Measurements from ENCODE around the gene VWA5A. TPM values are rescaled to one million over a fixed set of nuclear protein-coding genes. Genes with fewer than 3 reads are reported as not detected.

Gene VWA5A
- polyA plus RNA-seq, 1 of the 3 experiments (the other 2 are of a cell fraction): 7.6 TPM

DNA sequence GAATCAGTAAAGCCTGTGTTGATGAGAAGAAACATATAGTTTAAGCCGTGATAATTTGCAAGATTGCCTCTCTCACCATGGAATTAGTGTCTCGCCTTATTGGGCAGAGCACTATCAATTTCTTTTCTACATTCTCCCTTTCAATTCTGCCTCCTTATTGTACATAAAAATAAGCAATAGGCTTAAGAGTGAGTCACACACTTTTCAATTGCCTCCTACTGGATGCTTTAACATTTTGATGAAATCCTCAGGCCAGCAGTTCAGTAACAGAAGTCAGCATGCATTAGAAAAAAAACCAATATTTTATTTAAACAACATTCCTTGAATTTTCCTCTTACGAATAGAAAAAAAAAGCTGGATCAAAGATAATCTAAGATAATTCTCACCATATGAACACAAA is 33.8 kb upstream of the VWA5A start:
- Histone ChIP-seq H3K27me3 (ENCODE audit: insufficient read depth) (peaks cover 24% of the 10 kb centered on the region; the same call in 1 of the 2 replicates), H3K36me3 (replicated peaks in 1 of 2; ENCODE audit: control insufficient read depth in 1 of 2, insufficient read depth in 2 of 2, low read length in 1 of 2) (no peaks in the 10 kb centered on the region), H3K9ac (no peak overlapping the region), H3K27ac (ENCODE audit: low read depth in 2 of 2, low read length in 1 of 2) (no peak overlapping the region), H3K4me1 (ENCODE audit: control insufficient read depth in 1 of 2, insufficient read depth in 2 of 2, low read depth in 1 of 2, low read length in 1 of 2) (no peaks in the 10 kb centered on the region; a peak in 1 of 4 replicates), H3K4me2 (no peak overlapping the region), H3K9me2 (no peaks in the 10 kb centered on the region), H4K20me1 (ENCODE audit: insufficient read depth) (no peaks in the 10 kb centered on the region), H3K9me3 (no peaks in the 10 kb centered on the region), H3K79me2 (ENCODE audit: insufficient read depth) (no peaks in the 10 kb centered on the region), H3F3A (replicated peaks; ENCODE audit: insufficient read depth) (no peaks in the 10 kb centered on the region), H2AFZ (ENCODE audit: low read depth) (no peak overlapping the region), H3K4me3 (ENCODE audit: low read depth in 2 of 2, low read length in 1 of 2) (no peak overlapping the region)
- ChIA-PET CTCF (interaction anchor here (0.9 to 1.7 kb wide), 5 partner anchors 10 to 113 kb away, joined by 3 to 14 read pairs (median 4); no protein-coding TSS in a partner anchor), POLR2A (no interaction called here)
- WGBS (ENCODE audit: low lambda C conversion rate): 43% methylated on average over 3 of the region's 3 CpGs
- TF ChIP-seq RXRA (IDR thresholded peaks at IDR 0.05; ENCODE audit: borderline replicate concordance, low read depth) (no peak), JUND (IDR thresholded peaks at IDR 0.05) (no peak), NRF1 (IDR thresholded peaks at IDR 0.05; ENCODE audit: low read depth, low read length) (no peak), FOXM1 (IDR thresholded peaks at IDR 0.05; ENCODE audit: low read depth) (no peak), RAD21 (IDR thresholded peaks at IDR 0.05; ENCODE audit: low read length) (no peak), TEAD4 (IDR thresholded peaks at IDR 0.05; ENCODE audit: borderline replicate concordance, insufficient read depth) (no peak), MXI1 (IDR thresholded peaks at IDR 0.05; ENCODE audit: low read depth, low read length) (no peak), FOXJ3 (CRISPR knock-in tag; IDR thresholded peaks at IDR 0.05) (no peak), POLR2AphosphoS5 (IDR thresholded peaks at IDR 0.05; ENCODE audit: low read depth, low read length) (no peak), NFIC (IDR thresholded peaks at IDR 0.05; ENCODE audit: borderline replicate concordance) (no peak), RCOR1 (IDR thresholded peaks at IDR 0.05; ENCODE audit: low read length) (no peak), RFX5 (IDR thresholded peaks at IDR 0.05; ENCODE audit: low read length) (no peak)
- TF ChIP-seq, protein P1, sequence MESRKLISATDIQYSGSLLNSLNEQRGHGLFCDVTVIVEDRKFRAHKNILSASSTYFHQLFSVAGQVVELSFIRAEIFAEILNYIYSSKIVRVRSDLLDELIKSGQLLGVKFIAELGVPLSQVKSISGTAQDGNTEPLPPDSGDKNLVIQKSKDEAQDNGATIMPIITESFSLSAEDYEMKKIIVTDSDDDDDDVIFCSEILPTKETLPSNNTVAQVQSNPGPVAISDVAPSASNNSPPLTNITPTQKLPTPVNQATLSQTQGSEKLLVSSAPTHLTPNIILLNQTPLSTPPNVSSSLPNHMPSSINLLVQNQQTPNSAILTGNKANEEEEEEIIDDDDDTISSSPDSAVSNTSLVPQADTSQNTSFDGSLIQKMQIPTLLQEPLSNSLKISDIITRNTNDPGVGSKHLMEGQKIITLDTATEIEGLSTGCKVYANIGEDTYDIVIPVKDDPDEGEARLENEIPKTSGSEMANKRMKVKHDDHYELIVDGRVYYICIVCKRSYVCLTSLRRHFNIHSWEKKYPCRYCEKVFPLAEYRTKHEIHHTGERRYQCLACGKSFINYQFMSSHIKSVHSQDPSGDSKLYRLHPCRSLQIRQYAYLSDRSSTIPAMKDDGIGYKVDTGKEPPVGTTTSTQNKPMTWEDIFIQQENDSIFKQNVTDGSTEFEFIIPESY (IDR thresholded peaks at IDR 0.05; ENCODE audit: borderline replicate concordance, low read depth): no peak
- TF ChIP-seq, protein P2, sequence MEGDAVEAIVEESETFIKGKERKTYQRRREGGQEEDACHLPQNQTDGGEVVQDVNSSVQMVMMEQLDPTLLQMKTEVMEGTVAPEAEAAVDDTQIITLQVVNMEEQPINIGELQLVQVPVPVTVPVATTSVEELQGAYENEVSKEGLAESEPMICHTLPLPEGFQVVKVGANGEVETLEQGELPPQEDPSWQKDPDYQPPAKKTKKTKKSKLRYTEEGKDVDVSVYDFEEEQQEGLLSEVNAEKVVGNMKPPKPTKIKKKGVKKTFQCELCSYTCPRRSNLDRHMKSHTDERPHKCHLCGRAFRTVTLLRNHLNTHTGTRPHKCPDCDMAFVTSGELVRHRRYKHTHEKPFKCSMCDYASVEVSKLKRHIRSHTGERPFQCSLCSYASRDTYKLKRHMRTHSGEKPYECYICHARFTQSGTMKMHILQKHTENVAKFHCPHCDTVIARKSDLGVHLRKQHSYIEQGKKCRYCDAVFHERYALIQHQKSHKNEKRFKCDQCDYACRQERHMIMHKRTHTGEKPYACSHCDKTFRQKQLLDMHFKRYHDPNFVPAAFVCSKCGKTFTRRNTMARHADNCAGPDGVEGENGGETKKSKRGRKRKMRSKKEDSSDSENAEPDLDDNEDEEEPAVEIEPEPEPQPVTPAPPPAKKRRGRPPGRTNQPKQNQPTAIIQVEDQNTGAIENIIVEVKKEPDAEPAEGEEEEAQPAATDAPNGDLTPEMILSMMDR (IDR thresholded peaks at IDR 0.05): no peak
- TF ChIP-seq, protein P3, sequence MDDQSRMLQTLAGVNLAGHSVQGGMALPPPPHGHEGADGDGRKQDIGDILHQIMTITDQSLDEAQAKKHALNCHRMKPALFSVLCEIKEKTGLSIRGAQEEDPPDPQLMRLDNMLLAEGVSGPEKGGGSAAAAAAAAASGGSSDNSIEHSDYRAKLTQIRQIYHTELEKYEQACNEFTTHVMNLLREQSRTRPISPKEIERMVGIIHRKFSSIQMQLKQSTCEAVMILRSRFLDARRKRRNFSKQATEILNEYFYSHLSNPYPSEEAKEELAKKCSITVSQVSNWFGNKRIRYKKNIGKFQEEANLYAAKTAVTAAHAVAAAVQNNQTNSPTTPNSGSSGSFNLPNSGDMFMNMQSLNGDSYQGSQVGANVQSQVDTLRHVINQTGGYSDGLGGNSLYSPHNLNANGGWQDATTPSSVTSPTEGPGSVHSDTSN (IDR thresholded peaks at IDR 0.05): no peak
- no peak for DNase-seq

Measured in SK-N-SH (cell line).